RPMI7951 (cell line): ENCODE measurements around the gene ANGEL1. TPM values are rescaled to one million over a fixed set of nuclear protein-coding genes. Genes with fewer than 3 reads are reported as not detected.

Experiments
- DNase-seq: peaks from one replicate; pipeline ENCODE4 v3.0.0-alpha.2; 2012; ENCODE audit warnings: low read depth
- total RNA-seq: library from RNA; depleted of rRNA; stranded (reverse); fragments of >200 nt; shearing (Covaris generic); gene quantifications from 2 replicates; pipeline ENCODE4 v1.2.3, GENCODE V29; 2014; rRNA removed

The ANGEL1 gene
- total RNA-seq = 6.6 and 9.5 TPM in 2 replicates

- DNase-seq = peak; percentile 92
These were observed at the start of gene ANGEL1 for GRCh38 chr14:76812422-76813383. Gene ANGEL1, minus strand, starts transcription at chr14:76812882. Its CDS starts 55 bp downstream, at chr14:76812827.

GRCh38 chr14:76861574-76862255 is 49.0 kb upstream of the ANGEL1 start:
- no peak for DNase-seq

GRCh38 chr14:76856769-76857168 is 44.1 kb upstream of the ANGEL1 start:
- no peak for DNase-seq

GRCh38 chr14:76855066-76855465 is 42.4 kb upstream of the ANGEL1 start:
- no peak for DNase-seq

- no peak for DNase-seq
These were observed 36.2 kb upstream of the ANGEL1 start for GRCh38 chr14:76848879-76849278.

- DNase-seq = no peak
These were observed 33.8 kb upstream of the ANGEL1 start for GRCh38 chr14:76846331-76847047.

GRCh38 chr14:76844223-76844622 is 31.5 kb upstream of the ANGEL1 start:
- DNase-seq = peak; percentile 16

- DNase-seq = no peak
These were observed 29.7 kb upstream of the ANGEL1 start for GRCh38 chr14:76842414-76842813.

- DNase-seq = no peak
These were observed 24.8 kb upstream of the ANGEL1 start for GRCh38 chr14:76837524-76837923.

- DNase-seq = peak; percentile 33
These were observed 23.4 kb upstream of the ANGEL1 start for GRCh38 chr14:76836029-76836630.

- no peak for DNase-seq
These were observed 21.6 kb upstream of the ANGEL1 start for GRCh38 chr14:76834241-76834661.

GRCh38 chr14:76833011-76833410 is 20.3 kb upstream of the ANGEL1 start:
- no peak for DNase-seq

- DNase-seq = no peak
These were observed 19.9 kb upstream of the ANGEL1 start for GRCh38 chr14:76832503-76832988.

- DNase-seq = no peak
These were observed 17.9 kb upstream of the ANGEL1 start for GRCh38 chr14:76830556-76830955.

GRCh38 chr14:76829650-76830421 is 17.2 kb upstream of the ANGEL1 start:
- peak; percentile 35 for DNase-seq

GRCh38 chr14:76829013-76829365 is 16.3 kb upstream of the ANGEL1 start:
- DNase-seq = no peak

- no peak for DNase-seq
These were observed 15.8 kb upstream of the ANGEL1 start for GRCh38 chr14:76828339-76829012.

- DNase-seq = no peak
These were observed 15.1 kb upstream of the ANGEL1 start for GRCh38 chr14:76827696-76828296.

GRCh38 chr14:76826122-76826521 is 13.4 kb upstream of the ANGEL1 start, which contains the start of gene LRRC74A:
Gene LRRC74A, plus strand, starts transcription at chr14:76826408. Its CDS starts 290 bp downstream, at chr14:76826698.
- DNase-seq = no peak

- DNase-seq = no peak
These were observed 8.0 kb upstream of the ANGEL1 start for GRCh38 chr14:76820700-76821099.
